ENCODE data around the gene TCEANC2. TPM values are rescaled to one million over a fixed set of nuclear protein-coding genes. Genes with fewer than 3 reads are reported as not detected.

Gene TCEANC2
- total and polyA plus RNA-seq, 2 donors (not counting 3 experiments of a cell fraction or from before 2014, with no cell fraction given), result 3.2 to 6.1 TPM

- H3K27me3 ChIP-seq (ENCODE audit: control insufficient read depth in 2 of 2, insufficient read depth in 2 of 2, low read length in 2 of 2), result peaks cover 0 to 3% of the 10 kb centered on the region in 2 experiments
- dilution Hi-C loops (cut with MboI; ENCODE audit: extremely low pct_ligation_motif_present, low sequenced_read_pairs), result no loop called here
- no peak overlapping the region for H2AFZ ChIP-seq (ENCODE audit: low read depth, low read length)
- TF ChIP-seq GATA2 (IDR thresholded peaks at IDR 0.05; ENCODE audit: insufficient read depth, insufficient read length, low read depth, low read length), result no peak
- no peak for TF ChIP-seq MYC (IDR thresholded peaks at IDR 0.05; ENCODE audit: low read depth, low read length)
- TF ChIP-seq FOS (IDR thresholded peaks at IDR 0.05; ENCODE audit: borderline replicate concordance, insufficient read depth, low read length), result no peak
- TF ChIP-seq POLR2A (IDR thresholded peaks at IDR 0.05; ENCODE audit: low read depth, low read length), result no peak
- TF ChIP-seq POLR2AphosphoS5 (IDR thresholded peaks at IDR 0.05; ENCODE audit: insufficient read depth, low read depth, low read length), result no peak
- TF ChIP-seq EZH2 (IDR thresholded peaks at IDR 0.05; ENCODE audit: borderline replicate concordance, low read depth, low read length, severe bottlenecking), result no peak
- no peak for TF ChIP-seq JUN (IDR thresholded peaks at IDR 0.05; ENCODE audit: borderline replicate concordance, insufficient read depth, insufficient read length, low read depth)
- TF ChIP-seq, protein P1, sequence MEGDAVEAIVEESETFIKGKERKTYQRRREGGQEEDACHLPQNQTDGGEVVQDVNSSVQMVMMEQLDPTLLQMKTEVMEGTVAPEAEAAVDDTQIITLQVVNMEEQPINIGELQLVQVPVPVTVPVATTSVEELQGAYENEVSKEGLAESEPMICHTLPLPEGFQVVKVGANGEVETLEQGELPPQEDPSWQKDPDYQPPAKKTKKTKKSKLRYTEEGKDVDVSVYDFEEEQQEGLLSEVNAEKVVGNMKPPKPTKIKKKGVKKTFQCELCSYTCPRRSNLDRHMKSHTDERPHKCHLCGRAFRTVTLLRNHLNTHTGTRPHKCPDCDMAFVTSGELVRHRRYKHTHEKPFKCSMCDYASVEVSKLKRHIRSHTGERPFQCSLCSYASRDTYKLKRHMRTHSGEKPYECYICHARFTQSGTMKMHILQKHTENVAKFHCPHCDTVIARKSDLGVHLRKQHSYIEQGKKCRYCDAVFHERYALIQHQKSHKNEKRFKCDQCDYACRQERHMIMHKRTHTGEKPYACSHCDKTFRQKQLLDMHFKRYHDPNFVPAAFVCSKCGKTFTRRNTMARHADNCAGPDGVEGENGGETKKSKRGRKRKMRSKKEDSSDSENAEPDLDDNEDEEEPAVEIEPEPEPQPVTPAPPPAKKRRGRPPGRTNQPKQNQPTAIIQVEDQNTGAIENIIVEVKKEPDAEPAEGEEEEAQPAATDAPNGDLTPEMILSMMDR (IDR thresholded peaks at IDR 0.05; ENCODE audit: extremely low read depth in 1 of 2, insufficient read depth in 1 of 2, low read depth in 1 of 2, low read length in 2 of 2), result no peak
- TF ChIP-seq MAX (IDR thresholded peaks at IDR 0.05; ENCODE audit: insufficient read depth, insufficient read length), result no peak
- no peak overlapping the region for H3K4me3 ChIP-seq (replicated peaks in 1 of 3; ENCODE audit: insufficient read depth in 1 of 3, low read depth in 1 of 3, low read length in 3 of 3)
- intact Hi-C loops (cut with micrococcal nuclease), result no loop called here
- no peaks in the 10 kb centered on the region for H4K20me1 ChIP-seq (replicated peaks; ENCODE audit: control insufficient read depth, extremely low read depth, insufficient read depth, low read length)
- H3K79me2 ChIP-seq (ENCODE audit: control insufficient read depth, insufficient read depth, low read length), result no peaks in the 10 kb centered on the region
- H3K27ac ChIP-seq (ENCODE audit: insufficient read depth, low read depth, low read length), result no peak overlapping the region
- BruUV-seq (replicated peaks), result no TSS peak
- ChIA-PET CTCF (interaction anchor here (1.3 kb wide), 1 partner anchor 10 kb away, joined by 4 read pairs; no protein-coding TSS in a partner anchor), POLR2A (no interaction called here)
- DNase-seq (ENCODE audit: low read depth, low spot score) (no peak), FAIRE-seq (no peak)
- H3K9me3 ChIP-seq (replicated peaks; ENCODE audit: control insufficient read depth, insufficient read depth, low read length), result no peaks in the 10 kb centered on the region
- no peaks in the 10 kb centered on the region for H3K9me1 ChIP-seq (replicated peaks; ENCODE audit: control insufficient read depth, extremely low read depth, insufficient read depth, low read length)
- no peaks in the 10 kb centered on the region for H3K36me3 ChIP-seq (ENCODE audit: control insufficient read depth in 2 of 2, extremely low read depth in 1 of 2, insufficient read depth in 2 of 2, low read length in 2 of 2)
- no peak overlapping the region for H3K9ac ChIP-seq (replicated peaks; ENCODE audit: extremely low read depth, insufficient read depth, low read length)
- H3K4me1 ChIP-seq (ENCODE audit: control insufficient read depth, extremely low read depth, insufficient read depth, low read length), result no peaks in the 10 kb centered on the region
- H3K4me2 ChIP-seq (ENCODE audit: insufficient read depth, low read length), result no peak overlapping the region
Observed at GRCh38 chr1:54153535-54154439, 100.4 kb downstream of the TCEANC2 start.

Small RNA genes lying within 50 kb of the gene (microRNA-seq; reads per million reads assigned to microRNA genes)
- gene MIR4781 (ENCODE audit: borderline number of aligned reads, borderline replicate concordance), result 1.9 reads per million

Small RNA genes lying within 50 kb of the gene (small RNA-seq; reads per million reads assigned to genes)
- not detected for gene AL353898.1 (ENCODE audit: insufficient read depth, insufficient read length, low read depth, low replicate concordance)
- not detected for gene AL353898.2 (ENCODE audit: insufficient read depth, insufficient read length, low read depth, low replicate concordance)

Other genes starting within 250 kb of the TCEANC2 start
- gene NDC1, start 215.3 kb upstream of the TCEANC2 start, total RNA-seq, result 29.2 and 30.2 TPM in 2 replicates
- gene NDC1, start 215.3 kb upstream of the TCEANC2 start, polyA plus RNA-seq, result 21.9 and 23.2 TPM in 2 replicates
- gene YIPF1, start 163.8 kb upstream of the TCEANC2 start, total RNA-seq, result 14.8 TPM in 2 replicates
- 26.2 and 28.1 TPM in 2 replicates for gene YIPF1, start 163.8 kb upstream of the TCEANC2 start, polyA plus RNA-seq
- gene DIO1, start 159.4 kb upstream of the TCEANC2 start, total RNA-seq, result not detected in 2 replicates
- gene DIO1, start 159.4 kb upstream of the TCEANC2 start, polyA plus RNA-seq, result not detected in 2 replicates
- 31.4 and 34.0 TPM in 2 replicates for gene IFT25, start 107.9 kb upstream of the TCEANC2 start, total RNA-seq
- 8.4 and 13.0 TPM in 2 replicates for gene IFT25, start 107.9 kb upstream of the TCEANC2 start, polyA plus RNA-seq
- gene LRRC42, start 107.3 kb upstream of the TCEANC2 start, total RNA-seq, result 26.1 and 28.1 TPM in 2 replicates
- gene LRRC42, start 107.3 kb upstream of the TCEANC2 start, polyA plus RNA-seq, result 21.8 and 25.3 TPM in 2 replicates
- not detected in 2 replicates for gene LDLRAD1, start 35.4 kb upstream of the TCEANC2 start, total RNA-seq
- not detected in 2 replicates for gene LDLRAD1, start 35.4 kb upstream of the TCEANC2 start, polyA plus RNA-seq
- 196 and 198 TPM in 2 replicates for gene TMEM59, start 404 bp upstream of the TCEANC2 start, total RNA-seq
- 189 and 281 TPM in 2 replicates for gene TMEM59, start 404 bp upstream of the TCEANC2 start, polyA plus RNA-seq
- gene CDCP2, start 99.4 kb downstream of the TCEANC2 start, total RNA-seq, result 0.12 TPM in 1 of 2 replicates, not detected in the other
- gene CDCP2, start 99.4 kb downstream of the TCEANC2 start, polyA plus RNA-seq, result 0.10 TPM in 1 of 2 replicates, not detected in the other
- 8.6 and 9.6 TPM in 2 replicates for gene CYB5RL, start 146.4 kb downstream of the TCEANC2 start, total RNA-seq
- gene CYB5RL, start 146.4 kb downstream of the TCEANC2 start, polyA plus RNA-seq, result 5.8 and 5.9 TPM in 2 replicates
- gene MRPL37, start 146.6 kb downstream of the TCEANC2 start, total RNA-seq, result 109 TPM in 2 replicates
- gene MRPL37, start 146.6 kb downstream of the TCEANC2 start, polyA plus RNA-seq, result 35.4 and 45.0 TPM in 2 replicates